ENCODE data around the gene GPR158.

GPR158 gene

DNA sequence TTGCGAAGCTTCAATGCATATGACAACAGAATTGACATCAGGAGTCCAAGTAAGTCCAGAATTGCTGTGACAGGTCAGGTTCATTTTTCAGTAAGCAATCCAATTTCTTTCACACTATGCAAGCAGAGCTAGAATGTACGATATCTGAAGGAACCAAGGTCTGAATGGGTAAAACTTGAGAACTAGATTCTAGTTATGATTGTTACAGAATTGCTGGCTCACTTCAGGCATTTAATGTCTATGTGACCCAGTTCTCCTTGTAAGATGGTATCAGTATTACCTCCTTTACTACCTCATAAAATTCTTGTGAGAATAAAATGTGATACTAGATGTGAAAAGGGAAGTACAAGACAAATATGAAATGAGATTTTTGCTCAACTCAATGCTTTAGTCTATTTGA, 159.6 kb downstream of the GPR158 start:
- no peak overlapping the region for H3K27ac ChIP-seq (ENCODE audit: poor library complexity, severe bottlenecking)
- no peak overlapping the region for H3K4me3 ChIP-seq (ENCODE audit: severe bottlenecking)
- no peaks in the 10 kb centered on the region for H3K36me3 ChIP-seq (ENCODE audit: low read depth)
- TF ChIP-seq, protein P1, sequence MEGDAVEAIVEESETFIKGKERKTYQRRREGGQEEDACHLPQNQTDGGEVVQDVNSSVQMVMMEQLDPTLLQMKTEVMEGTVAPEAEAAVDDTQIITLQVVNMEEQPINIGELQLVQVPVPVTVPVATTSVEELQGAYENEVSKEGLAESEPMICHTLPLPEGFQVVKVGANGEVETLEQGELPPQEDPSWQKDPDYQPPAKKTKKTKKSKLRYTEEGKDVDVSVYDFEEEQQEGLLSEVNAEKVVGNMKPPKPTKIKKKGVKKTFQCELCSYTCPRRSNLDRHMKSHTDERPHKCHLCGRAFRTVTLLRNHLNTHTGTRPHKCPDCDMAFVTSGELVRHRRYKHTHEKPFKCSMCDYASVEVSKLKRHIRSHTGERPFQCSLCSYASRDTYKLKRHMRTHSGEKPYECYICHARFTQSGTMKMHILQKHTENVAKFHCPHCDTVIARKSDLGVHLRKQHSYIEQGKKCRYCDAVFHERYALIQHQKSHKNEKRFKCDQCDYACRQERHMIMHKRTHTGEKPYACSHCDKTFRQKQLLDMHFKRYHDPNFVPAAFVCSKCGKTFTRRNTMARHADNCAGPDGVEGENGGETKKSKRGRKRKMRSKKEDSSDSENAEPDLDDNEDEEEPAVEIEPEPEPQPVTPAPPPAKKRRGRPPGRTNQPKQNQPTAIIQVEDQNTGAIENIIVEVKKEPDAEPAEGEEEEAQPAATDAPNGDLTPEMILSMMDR (IDR thresholded peaks at IDR 0.05; ENCODE audit: poor library complexity, severe bottlenecking) = no peak
- DNase-seq (ENCODE audit: low spot score) = no peak
- H3K27me3 ChIP-seq (ENCODE audit: insufficient read depth, poor library complexity, severe bottlenecking) = peaks cover 13% of the 10 kb centered on the region
- no peak for ATAC-seq (ENCODE audit: low read depth)
- no peaks in the 10 kb centered on the region for H3K4me1 ChIP-seq (ENCODE audit: insufficient read depth, poor library complexity, severe bottlenecking)
- no peaks in the 10 kb centered on the region for H3K9me3 ChIP-seq (ENCODE audit: severe bottlenecking)

DNA sequence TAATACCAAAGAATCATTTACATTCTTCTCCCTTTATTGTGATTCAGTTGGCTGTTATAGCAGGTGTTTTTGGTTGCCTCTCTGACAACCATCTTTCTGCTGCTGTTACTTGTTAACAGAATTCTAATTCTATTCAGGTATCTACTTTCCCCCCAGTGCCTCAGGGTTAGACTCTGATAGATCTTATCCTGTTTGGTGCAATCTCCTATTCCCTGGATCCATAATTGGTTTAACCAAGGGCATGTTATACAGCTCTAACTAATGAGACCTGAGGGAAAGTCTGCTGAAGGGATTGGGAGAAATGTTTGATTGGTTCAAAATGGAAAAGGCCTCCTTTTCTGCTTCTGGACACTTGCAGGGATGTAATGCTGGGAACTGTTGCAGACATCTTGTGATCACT, 161.5 kb downstream of the GPR158 start:
- no peak overlapping the region for H3K4me3 ChIP-seq (ENCODE audit: severe bottlenecking)
- no peaks in the 10 kb centered on the region for H3K4me1 ChIP-seq (ENCODE audit: insufficient read depth, poor library complexity, severe bottlenecking)
- ATAC-seq (ENCODE audit: low read depth) = no peak
- H3K27me3 ChIP-seq (ENCODE audit: insufficient read depth, poor library complexity, severe bottlenecking) = peaks cover 13% of the 10 kb centered on the region
- no peak overlapping the region for H3K27ac ChIP-seq (ENCODE audit: poor library complexity, severe bottlenecking)
- H3K36me3 ChIP-seq (ENCODE audit: low read depth) = no peaks in the 10 kb centered on the region
- DNase-seq (ENCODE audit: low spot score) = no peak
- H3K9me3 ChIP-seq (ENCODE audit: severe bottlenecking) = no peaks in the 10 kb centered on the region
- TF ChIP-seq, protein P1 (IDR thresholded peaks at IDR 0.05; ENCODE audit: poor library complexity, severe bottlenecking) = no peak

DNA sequence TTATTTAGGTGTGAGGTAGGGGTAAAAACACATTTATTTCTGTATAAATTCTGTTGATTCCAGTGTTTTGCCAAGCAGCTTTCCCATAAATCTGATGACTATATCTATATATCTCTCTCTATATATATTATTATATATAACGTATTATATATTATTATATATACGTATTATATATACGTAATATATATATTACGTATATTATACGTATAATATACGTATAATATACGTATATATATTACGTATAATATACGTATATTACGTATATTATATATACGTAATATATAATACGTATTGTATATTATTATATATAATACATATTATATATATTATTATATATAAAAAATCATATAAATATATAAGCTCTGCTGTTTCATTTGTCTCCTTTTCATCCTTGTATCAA, 163.5 kb downstream of the GPR158 start:
- Histone ChIP-seq H3K36me3 (ENCODE audit: low read depth) (no peaks in the 10 kb centered on the region), H3K4me3 (ENCODE audit: severe bottlenecking) (no peak overlapping the region), H3K4me1 (ENCODE audit: insufficient read depth, poor library complexity, severe bottlenecking) (no peaks in the 10 kb centered on the region), H3K9me3 (ENCODE audit: severe bottlenecking) (no peaks in the 10 kb centered on the region), H3K27me3 (ENCODE audit: insufficient read depth, poor library complexity, severe bottlenecking) (peaks cover 8% of the 10 kb centered on the region), H3K27ac (ENCODE audit: poor library complexity, severe bottlenecking) (no peak overlapping the region)
- ATAC-seq (ENCODE audit: low read depth) (no peak), DNase-seq (ENCODE audit: low spot score) (no peak)
- TF ChIP-seq, protein P1 (IDR thresholded peaks at IDR 0.05; ENCODE audit: poor library complexity, severe bottlenecking) = no peak

DNA sequence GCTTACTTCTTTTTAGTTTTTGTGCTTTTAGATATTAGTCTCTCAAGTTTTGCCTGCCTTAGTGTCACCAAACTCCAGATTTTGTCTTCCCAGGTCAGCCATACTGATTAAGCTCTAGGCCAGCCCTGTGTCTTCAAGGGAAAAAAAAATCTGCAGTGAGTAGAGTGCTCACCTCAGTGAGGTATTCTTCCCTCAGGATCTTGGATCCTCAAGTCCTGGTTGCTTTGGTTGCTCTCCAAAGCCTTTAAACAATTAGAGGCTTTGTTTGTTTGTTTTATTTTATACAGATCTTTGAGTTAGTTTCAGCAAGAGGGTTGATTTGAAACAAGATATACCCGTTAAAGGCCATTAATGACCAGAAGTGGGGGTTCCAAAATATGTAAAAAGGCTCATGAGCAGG, 165.2 kb downstream of the GPR158 start:
- ATAC-seq (ENCODE audit: low read depth) (no peak), DNase-seq (ENCODE audit: low spot score) (no peak)
- Histone ChIP-seq H3K4me1 (ENCODE audit: insufficient read depth, poor library complexity, severe bottlenecking) (no peaks in the 10 kb centered on the region), H3K4me3 (ENCODE audit: severe bottlenecking) (no peak overlapping the region), H3K9me3 (ENCODE audit: severe bottlenecking) (no peaks in the 10 kb centered on the region), H3K36me3 (ENCODE audit: low read depth) (no peaks in the 10 kb centered on the region), H3K27me3 (ENCODE audit: insufficient read depth, poor library complexity, severe bottlenecking) (peaks cover 10% of the 10 kb centered on the region), H3K27ac (ENCODE audit: poor library complexity, severe bottlenecking) (no peak overlapping the region)
- TF ChIP-seq, protein P1 (IDR thresholded peaks at IDR 0.05; ENCODE audit: poor library complexity, severe bottlenecking) = no peak

DNA sequence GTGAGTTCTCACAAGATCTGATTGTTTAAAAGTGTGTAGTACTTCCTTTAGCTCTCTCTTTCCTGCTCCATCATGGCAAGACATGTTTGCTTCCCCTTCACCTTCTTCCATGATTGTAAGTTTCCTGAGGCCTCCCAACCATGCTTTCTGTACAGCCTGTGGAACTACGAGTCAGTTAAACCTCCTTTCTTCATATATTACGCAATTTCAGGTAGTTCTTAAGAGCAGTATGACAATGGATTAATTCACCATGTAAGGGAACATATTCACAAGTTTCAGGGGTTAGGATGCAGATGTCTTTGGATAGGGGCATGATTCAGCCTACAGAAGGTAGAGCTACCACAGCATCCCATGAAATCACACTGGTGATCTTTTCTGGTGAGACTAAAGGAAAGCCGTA, 174.7 kb downstream of the GPR158 start:
- H3K36me3 ChIP-seq (ENCODE audit: low read depth) = no peaks in the 10 kb centered on the region

More for the DNA sequence above, 174.7 kb downstream of the GPR158 start:
- ATAC-seq (ENCODE audit: low read depth) = no peak
- TF ChIP-seq, protein P1 (IDR thresholded peaks at IDR 0.05; ENCODE audit: poor library complexity, severe bottlenecking) = no peak
- H3K9me3 ChIP-seq (ENCODE audit: severe bottlenecking) = no peaks in the 10 kb centered on the region
- no peak overlapping the region for H3K4me3 ChIP-seq (ENCODE audit: severe bottlenecking)
- no peak for DNase-seq (ENCODE audit: low spot score)
- H3K27me3 ChIP-seq (ENCODE audit: insufficient read depth, poor library complexity, severe bottlenecking) = no peaks in the 10 kb centered on the region
- no peak overlapping the region for H3K27ac ChIP-seq (ENCODE audit: poor library complexity, severe bottlenecking)
- H3K4me1 ChIP-seq (ENCODE audit: insufficient read depth, poor library complexity, severe bottlenecking) = no peaks in the 10 kb centered on the region

Measured in RWPE2 (cell line).